Neural progenitor cell (in vitro differentiated cells): ENCODE measurements around the gene POLR2L.

ENCODE experiments used
- CTCF ChIP-seq: fragments of 200-600 bp; sonication (generic); IDR thresholded peaks from 2 replicates; pipeline ENCODE4 v1.5.1; 2017; ENCODE audit warnings: antibody characterized with exemption, mild to moderate bottlenecking
- EZH2 ChIP-seq: fragments of 200-600 bp; sonication (generic); IDR thresholded peaks from 2 replicates; pipeline ENCODE4 v1.6.1; 2017; ENCODE audit warnings: antibody characterized with exemption, mild to moderate bottlenecking, moderate library complexity

DNA sequence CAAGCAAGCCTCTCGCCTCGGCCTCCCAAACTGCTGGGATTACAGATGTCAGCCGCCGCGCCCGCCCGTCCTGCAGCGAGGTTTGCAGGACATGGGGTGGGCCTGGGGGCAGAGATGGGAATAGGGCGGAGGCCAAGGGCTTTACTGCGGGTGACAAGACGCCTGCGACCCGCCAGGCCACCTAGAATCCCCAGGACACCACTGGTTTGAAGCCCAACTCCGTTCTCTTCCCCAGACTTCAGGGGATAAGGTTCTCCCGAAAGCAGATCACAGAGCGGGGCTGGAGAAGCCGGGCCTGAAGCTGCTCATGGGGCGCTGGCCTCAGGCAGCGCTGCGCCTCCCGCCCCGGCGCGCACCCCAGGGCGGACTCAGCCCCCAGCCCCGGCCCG, 354 bp downstream of the POLR2L start:
- no peak for TF ChIP-seq CTCF
- no peak for TF ChIP-seq EZH2
